ENCODE data around the gene RAB27A.

Gene RAB27A

GRCh38 chr15:55267401-55268175 lies 22.0 kb downstream of the RAB27A start:
- H3K36me3 ChIP-seq (replicated peaks; ENCODE audit: insufficient read depth, low read length): no peaks in the 10 kb centered on the region; the same call in 1 of the 2 replicates
- no peaks in the 10 kb centered on the region for H4K20me1 ChIP-seq (ENCODE audit: insufficient read depth, low read length)
- H2AFZ ChIP-seq (ENCODE audit: low read length): no peak overlapping the region
- TF ChIP-seq EZH2 (optimal IDR thresholded peaks at IDR 0.05; ENCODE audit: low read depth, low read length): no peak
- no peak for TF ChIP-seq CTCF (IDR thresholded peaks at IDR 0.05; ENCODE audit: low read length)
- TF ChIP-seq EZH2phosphoT487 (IDR thresholded peaks at IDR 0.05; ENCODE audit: low read length): no peak
- H3K4me3 ChIP-seq (ENCODE audit: low read length): no peak overlapping the region
- H3K27ac ChIP-seq (ENCODE audit: low read length): no peak overlapping the region
- H3K4me2 ChIP-seq (ENCODE audit: low read depth, low read length): no peak overlapping the region
- no peaks in the 10 kb centered on the region for H3K9me2 ChIP-seq (replicated peaks; ENCODE audit: insufficient read depth, low read length)
- H3K79me2 ChIP-seq (ENCODE audit: low read length): peaks cover 91% of the 10 kb centered on the region
- no peaks in the 10 kb centered on the region for H3K4me1 ChIP-seq (ENCODE audit: low read length)
- DNase-seq: no peak
- no peaks in the 10 kb centered on the region for H3K27me3 ChIP-seq (replicated peaks; ENCODE audit: insufficient read depth, low read length)
- H3F3A ChIP-seq (ENCODE audit: insufficient read depth, low read length): no peaks in the 10 kb centered on the region
- no peak overlapping the region for H3K9ac ChIP-seq (ENCODE audit: low read length)
- no peaks in the 10 kb centered on the region for H3K9me3 ChIP-seq (replicated peaks; ENCODE audit: insufficient read depth, low read length)

- Histone ChIP-seq H2AFZ (ENCODE audit: low read length) (no peak overlapping the region), H4K20me1 (ENCODE audit: insufficient read depth, low read length) (no peaks in the 10 kb centered on the region), H3K4me3 (ENCODE audit: low read length) (no peak overlapping the region), H3K9ac (ENCODE audit: low read length) (no peak overlapping the region), H3K27me3 (replicated peaks; ENCODE audit: insufficient read depth, low read length) (no peaks in the 10 kb centered on the region), H3K4me2 (ENCODE audit: low read depth, low read length) (no peak overlapping the region), H3K4me1 (ENCODE audit: low read length) (no peaks in the 10 kb centered on the region), H3K9me2 (replicated peaks; ENCODE audit: insufficient read depth, low read length) (no peaks in the 10 kb centered on the region), H3K36me3 (replicated peaks; ENCODE audit: insufficient read depth, low read length) (no peaks in the 10 kb centered on the region; the same call in 1 of the 2 replicates), H3K9me3 (replicated peaks; ENCODE audit: insufficient read depth, low read length) (no peaks in the 10 kb centered on the region), H3F3A (ENCODE audit: insufficient read depth, low read length) (no peaks in the 10 kb centered on the region), H3K79me2 (ENCODE audit: low read length) (peaks cover 83% of the 10 kb centered on the region), H3K27ac (ENCODE audit: low read length) (no peak overlapping the region)
- DNase-seq: no peak
- no peak for TF ChIP-seq CTCF (IDR thresholded peaks at IDR 0.05; ENCODE audit: low read length)
- TF ChIP-seq EZH2phosphoT487 (IDR thresholded peaks at IDR 0.05; ENCODE audit: low read length): no peak
- no peak for TF ChIP-seq EZH2 (optimal IDR thresholded peaks at IDR 0.05; ENCODE audit: low read depth, low read length)
These were observed 23.1 kb downstream of the RAB27A start for GRCh38 chr15:55266547-55266946.

- H3K79me2 ChIP-seq (ENCODE audit: low read length): peaks cover 62% of the 10 kb centered on the region
- H3K27me3 ChIP-seq (replicated peaks; ENCODE audit: insufficient read depth, low read length): no peaks in the 10 kb centered on the region
- TF ChIP-seq EZH2phosphoT487 (IDR thresholded peaks at IDR 0.05; ENCODE audit: low read length) (no peak), EZH2 (optimal IDR thresholded peaks at IDR 0.05; ENCODE audit: low read depth, low read length) (no peak), CTCF (IDR thresholded peaks at IDR 0.05; ENCODE audit: low read length) (no peak)
- H3K9me3 ChIP-seq (replicated peaks; ENCODE audit: insufficient read depth, low read length): no peaks in the 10 kb centered on the region
- H3F3A ChIP-seq (ENCODE audit: insufficient read depth, low read length): no peaks in the 10 kb centered on the region
- no peak overlapping the region for H2AFZ ChIP-seq (ENCODE audit: low read length)
- H4K20me1 ChIP-seq (ENCODE audit: insufficient read depth, low read length): no peaks in the 10 kb centered on the region
- H3K27ac ChIP-seq (ENCODE audit: low read length): no peak overlapping the region
- no peak overlapping the region for H3K9ac ChIP-seq (ENCODE audit: low read length)
- no peaks in the 10 kb centered on the region for H3K4me1 ChIP-seq (ENCODE audit: low read length)
- DNase-seq: no peak
- H3K4me2 ChIP-seq (ENCODE audit: low read depth, low read length): no peak overlapping the region
- H3K36me3 ChIP-seq (replicated peaks; ENCODE audit: insufficient read depth, low read length): peaks cover 6% of the 10 kb centered on the region; the same call in 1 of the 2 replicates
- H3K4me3 ChIP-seq (ENCODE audit: low read length): no peak overlapping the region
- H3K9me2 ChIP-seq (replicated peaks; ENCODE audit: insufficient read depth, low read length): no peaks in the 10 kb centered on the region
These were observed 29.0 kb downstream of the RAB27A start for GRCh38 chr15:55260562-55261131.
